Natural killer cell (primary cell): ENCODE results near the gene GLI3. TPM values are rescaled to one million over a fixed set of nuclear protein-coding genes. Genes with fewer than 3 reads are reported as not detected.

Experiments used
- ATAC-seq, 3 donors: fragments of 150-1000 bp in 2 of 3; fragments of 200-7000 bp in 1 of 3; cut with Tn5 transposase; 1 replicate in 1 of 3; 2 replicates in 2 of 3; pipeline ENCODE4 v1.10.0; 2021; ENCODE audit warnings: mild to moderate bottlenecking in 2 of 3, moderate library complexity in 2 of 3
- DNase-seq, 2 donors: peaks; one replicate each; pipeline versions ENCODE4 v3.0.0 to v3.0.0-alpha.2; 2013 to 2021; ENCODE audit warnings: mixed read lengths in 1 of 2
- H3K27ac ChIP-seq: one replicate; pipeline ENCODE4 v1.5.1; 2013; ENCODE audit warnings: mild to moderate bottlenecking, low read length
- H3K27me3 ChIP-seq: one replicate; pipeline ENCODE4 v1.6.1; 2013; ENCODE audit warnings: low read length; ENCODE audit not compliant: control insufficient read depth, insufficient read depth
- H3K36me3 ChIP-seq: one replicate; pipeline ENCODE4 v1.6.1; 2013; ENCODE audit warnings: low read length; ENCODE audit not compliant: control insufficient read depth, insufficient read depth
- H3K4me1 ChIP-seq: one replicate; pipeline ENCODE4 v1.6.1; 2013; ENCODE audit warnings: low read length; ENCODE audit not compliant: control insufficient read depth, insufficient read depth
- H3K4me3 ChIP-seq: one replicate; pipeline ENCODE4 v1.5.1; 2013; ENCODE audit warnings: low read length
- H3K9me3 ChIP-seq: one replicate; pipeline ENCODE4 v1.6.1; 2013; ENCODE audit warnings: low read length; ENCODE audit not compliant: control insufficient read depth, insufficient read depth
- H3K27ac Mint-ChIP-seq, 2 donors: one replicate each; pipeline ENCODE4 v1.8.0; 2022; ENCODE audit warnings: mild to moderate bottlenecking in 2 of 2, mixed read lengths in 2 of 2, moderate library complexity in 1 of 2
- H3K27me3 Mint-ChIP-seq, 2 donors: one replicate each; pipeline ENCODE4 v1.8.0; 2022; ENCODE audit warnings: low read depth in 2 of 2, mixed read lengths in 2 of 2
- H3K36me3 Mint-ChIP-seq: one replicate; pipeline ENCODE4 v1.8.0; 2022; ENCODE audit warnings: mixed read lengths
- H3K4me1 Mint-ChIP-seq, 2 donors: one replicate each; pipeline ENCODE4 v1.8.0; 2022; ENCODE audit warnings: mixed read lengths in 2 of 2
- H3K4me3 Mint-ChIP-seq: one replicate; pipeline ENCODE4 v1.8.0; 2022; ENCODE audit warnings: mild to moderate bottlenecking, moderate library complexity, mixed read lengths
- H3K9me3 Mint-ChIP-seq, 2 donors: one replicate each; pipeline ENCODE4 v1.8.0; 2022; ENCODE audit warnings: mixed read lengths in 2 of 2
- WGBS: methylation state at CpG from one replicate; pipeline ENCODE4 v1.1.7; 2013; ENCODE audit warnings: missing lambda C conversion rate; ENCODE audit not compliant: insufficient coverage; 5-methylcytosine and 5-hydroxymethylcytosine counted together
- intact Hi-C: fragments of 100-400 bp; cut with micrococcal nuclease; formaldehyde crosslinking; loops from one replicate; pipeline ENCODE4 v1.14.2; 2022
- total RNA-seq, 4 donors: library from RNA; stranded (reverse); fragments of 120-200 nt in 1 of 4; gene quantifications; one replicate each; pipeline versions ENCODE4 v1.2.3 to v1.2.4, GENCODE V29; 2013 to 2022
- TF ChIP-seq, protein P1 (sequence below): fragments of 200-600 bp; IDR thresholded peaks from one replicate; pipeline ENCODE4 v1.8.0; 2022; ENCODE audit warnings: antibody characterized with exemption

Gene GLI3
- total RNA-seq, 3 donors from 2014 or later (not counting 1 experiment from before 2014, with no cell fraction given), result 2.9 to 4.7 (median 3.1) TPM

DNA sequence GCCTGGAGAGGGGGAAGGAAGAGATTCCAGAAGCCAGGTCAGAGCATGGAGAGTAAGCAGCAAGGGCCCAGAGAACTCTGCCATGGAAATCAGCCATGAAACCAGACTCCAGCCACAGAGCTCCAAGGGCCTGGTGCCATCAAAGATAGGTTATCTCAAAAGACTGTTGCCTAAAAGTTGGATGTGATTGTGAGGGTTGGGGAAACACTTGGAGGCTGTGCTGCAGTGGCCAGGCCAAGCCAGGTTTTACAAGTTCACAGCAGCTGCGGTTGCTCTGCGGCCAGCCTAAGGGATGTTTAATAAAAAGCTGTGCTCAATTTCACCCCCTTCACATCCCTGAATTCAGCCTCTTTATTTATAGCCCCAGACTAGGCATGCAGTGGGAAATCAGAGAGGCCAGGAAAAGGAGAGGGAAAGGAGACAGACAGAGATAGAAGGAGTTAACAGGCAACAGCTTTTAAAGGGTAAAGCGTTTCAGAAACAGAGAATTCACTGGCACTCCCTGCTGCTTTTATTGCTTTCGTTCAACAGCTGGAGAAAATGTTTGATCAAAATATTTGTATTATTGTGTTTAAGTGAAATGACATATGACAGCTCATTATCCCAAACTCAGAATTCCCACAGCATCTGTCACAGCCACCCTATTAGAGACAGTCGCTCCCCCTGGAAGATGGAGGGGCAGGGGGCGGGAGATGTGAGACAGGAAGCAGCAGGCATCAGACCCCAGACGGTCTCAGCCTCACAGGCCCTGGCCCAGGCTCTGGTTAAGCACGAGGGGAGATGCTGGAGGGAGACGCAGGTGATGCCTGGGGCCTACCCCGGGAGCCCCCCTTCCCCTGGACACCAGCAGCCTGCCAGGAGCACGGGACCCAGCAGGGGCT is 140.1 kb downstream of the GLI3 start:
- ATAC-seq, result no peak
- Mint-ChIP-seq H3K4me3 (no peak overlapping the region), H3K4me1 (peaks cover 8 to 22% of the 10 kb centered on the region in 2 donors), H3K9me3 (no peaks in the 10 kb centered on the region), H3K36me3 (no peaks in the 10 kb centered on the region), H3K27ac (no peak overlapping the region), H3K27me3 (peaks cover 0 to 6% of the 10 kb centered on the region in 2 donors)
- Histone ChIP-seq H3K36me3 (no peaks in the 10 kb centered on the region), H3K9me3 (no peaks in the 10 kb centered on the region), H3K27me3 (no peaks in the 10 kb centered on the region), H3K4me3 (no peak overlapping the region), H3K4me1 (no peaks in the 10 kb centered on the region), H3K27ac (no peak overlapping the region)
- TF ChIP-seq, protein P1, sequence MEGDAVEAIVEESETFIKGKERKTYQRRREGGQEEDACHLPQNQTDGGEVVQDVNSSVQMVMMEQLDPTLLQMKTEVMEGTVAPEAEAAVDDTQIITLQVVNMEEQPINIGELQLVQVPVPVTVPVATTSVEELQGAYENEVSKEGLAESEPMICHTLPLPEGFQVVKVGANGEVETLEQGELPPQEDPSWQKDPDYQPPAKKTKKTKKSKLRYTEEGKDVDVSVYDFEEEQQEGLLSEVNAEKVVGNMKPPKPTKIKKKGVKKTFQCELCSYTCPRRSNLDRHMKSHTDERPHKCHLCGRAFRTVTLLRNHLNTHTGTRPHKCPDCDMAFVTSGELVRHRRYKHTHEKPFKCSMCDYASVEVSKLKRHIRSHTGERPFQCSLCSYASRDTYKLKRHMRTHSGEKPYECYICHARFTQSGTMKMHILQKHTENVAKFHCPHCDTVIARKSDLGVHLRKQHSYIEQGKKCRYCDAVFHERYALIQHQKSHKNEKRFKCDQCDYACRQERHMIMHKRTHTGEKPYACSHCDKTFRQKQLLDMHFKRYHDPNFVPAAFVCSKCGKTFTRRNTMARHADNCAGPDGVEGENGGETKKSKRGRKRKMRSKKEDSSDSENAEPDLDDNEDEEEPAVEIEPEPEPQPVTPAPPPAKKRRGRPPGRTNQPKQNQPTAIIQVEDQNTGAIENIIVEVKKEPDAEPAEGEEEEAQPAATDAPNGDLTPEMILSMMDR, result no peak
- DNase-seq, result no peak
- intact Hi-C loops, result no loop called here
- WGBS, result 82% methylated on average over 11 of the region's 11 CpGs

DNA sequence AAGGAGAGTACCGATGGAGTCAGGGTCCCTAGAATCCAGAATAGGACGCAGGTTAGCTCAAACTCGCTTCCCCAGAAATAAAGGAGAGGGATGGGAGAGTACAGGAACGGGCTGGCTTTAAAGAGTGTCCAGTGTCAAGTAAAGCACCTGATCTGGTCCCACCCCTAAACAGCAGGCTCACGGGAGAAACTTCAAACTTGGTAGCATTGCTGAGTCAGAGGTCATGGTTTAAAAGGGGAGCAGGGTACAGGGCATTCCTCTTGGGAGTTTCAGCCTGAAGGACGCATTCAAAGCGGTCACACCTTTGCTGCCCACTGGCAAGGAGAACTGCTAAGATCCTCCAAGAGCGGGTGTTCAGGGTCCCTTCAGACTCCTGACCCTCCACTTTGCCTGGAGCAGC is 140.7 kb downstream of the GLI3 start:
- WGBS, result 87% methylated on average over 8 of the region's 8 CpGs
- no peak overlapping the region for H3K27ac Mint-ChIP-seq
- H3K4me1 ChIP-seq, result no peaks in the 10 kb centered on the region
- peaks cover 0 to 6% of the 10 kb centered on the region in 2 donors for H3K27me3 Mint-ChIP-seq
- TF ChIP-seq, protein P1, result no peak
- no peaks in the 10 kb centered on the region for H3K27me3 ChIP-seq
- H3K36me3 Mint-ChIP-seq, result no peaks in the 10 kb centered on the region
- peaks cover 8 to 22% of the 10 kb centered on the region in 2 donors for H3K4me1 Mint-ChIP-seq
- no peaks in the 10 kb centered on the region for H3K36me3 ChIP-seq
- no peak overlapping the region for H3K27ac ChIP-seq
- H3K9me3 Mint-ChIP-seq, result no peaks in the 10 kb centered on the region
- H3K4me3 ChIP-seq, result no peak overlapping the region
- no peak overlapping the region for H3K4me3 Mint-ChIP-seq
- no peak for ATAC-seq
- intact Hi-C loops, result no loop called here
- no peaks in the 10 kb centered on the region for H3K9me3 ChIP-seq
- DNase-seq, result no peak

DNA sequence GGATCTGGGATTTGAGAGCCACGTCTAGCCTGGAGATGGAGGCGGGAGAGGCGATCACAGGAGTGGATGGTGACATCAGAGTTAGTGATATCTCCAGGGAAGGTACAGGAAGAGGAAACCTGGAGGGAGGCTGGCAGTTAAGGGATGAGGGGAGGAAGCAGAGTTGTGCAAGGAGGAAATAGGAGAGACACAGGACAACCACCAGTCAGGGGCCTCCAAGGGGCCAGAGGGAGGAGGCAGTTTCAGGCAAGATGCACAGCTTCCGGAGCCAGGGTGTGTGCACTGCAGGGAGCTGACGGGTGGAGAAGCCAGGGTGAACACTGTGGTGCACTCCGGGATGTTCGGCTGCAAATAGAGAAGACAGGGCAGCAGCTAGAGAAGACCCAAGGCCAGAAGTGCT is 141.2 kb downstream of the GLI3 start:
- no peak overlapping the region for H3K4me3 ChIP-seq
- H3K36me3 Mint-ChIP-seq, result no peaks in the 10 kb centered on the region
- H3K27me3 ChIP-seq, result no peaks in the 10 kb centered on the region
- ATAC-seq, result no peak
- H3K9me3 Mint-ChIP-seq, result no peaks in the 10 kb centered on the region
- H3K27me3 Mint-ChIP-seq, result peaks cover 0 to 6% of the 10 kb centered on the region in 2 donors
- H3K27ac Mint-ChIP-seq, result no peak overlapping the region
- peaks cover 8 to 22% of the 10 kb centered on the region in 2 donors for H3K4me1 Mint-ChIP-seq
- no peak overlapping the region for H3K27ac ChIP-seq
- H3K36me3 ChIP-seq, result no peaks in the 10 kb centered on the region
- no peaks in the 10 kb centered on the region for H3K9me3 ChIP-seq
- intact Hi-C loops, result no loop called here
- H3K4me1 ChIP-seq, result no peaks in the 10 kb centered on the region
- TF ChIP-seq, protein P1, result no peak
- DNase-seq, result no peak
- 89% methylated on average over 7 of the region's 7 CpGs for WGBS
- no peak overlapping the region for H3K4me3 Mint-ChIP-seq
